IMR-90 (cell line): ENCODE data around the gene MICAL3. TPM values are rescaled to one million over a fixed set of nuclear protein-coding genes. Genes with fewer than 3 reads are reported as not detected.

Experiments used
- ATAC-seq: fragments of 200-7000 bp; cut with Tn5 transposase; 2 replicates; pipeline ENCODE4 v1.9.1; 2020; ENCODE audit warnings: low read depth, mild to moderate bottlenecking, moderate library complexity
- BruUV-seq: library from RNA; stranded (reverse); fragments of 400-500 nt; replicated peaks from 2 replicates; lab custom pipeline; 2021; lab: Mats Ljungman, UMichigan
- CTCF ChIA-PET: fragments of 300-600 bp; formaldehyde crosslinking; extraction: SDS; loops from one replicate; lab custom pipeline; 2021; ENCODE audit warnings: antibody characterized with exemption; lab: Yijun Ruan, JAX
- POLR2A ChIA-PET: fragments of 300-600 bp; sonication (Branson Sonifier 250); formaldehyde crosslinking; loops from one replicate; lab custom pipeline; 2022; ENCODE audit warnings: antibody characterized with exemption; ENCODE audit not compliant: unreplicated experiment; lab: Charles Lee
- DNase-seq: peaks from one replicate; pipeline ENCODE4 v3.0.0; 2013
- H2AFZ ChIP-seq: replicated peaks from 2 replicates; pipeline ENCODE3; 2013; ENCODE audit warnings: low read length, mild to moderate bottlenecking; ENCODE audit not compliant: poor library complexity
- H2AK5ac ChIP-seq: 2 replicates; pipeline ENCODE4 v1.6.1; 2013; ENCODE audit warnings: low read depth, low read length, inconsistent platforms
- H2AK9ac ChIP-seq: replicated peaks from 2 replicates; pipeline ENCODE3; 2013; ENCODE audit warnings: mild to moderate bottlenecking, low read depth, low read length, moderate library complexity; ENCODE audit not compliant: poor library complexity
- H2BK120ac ChIP-seq: 2 replicates; pipeline ENCODE4 v1.6.1; 2013; ENCODE audit warnings: low read depth, low read length, inconsistent platforms
- H2BK15ac ChIP-seq: 3 replicates; pipeline ENCODE4 v1.6.1; 2013; ENCODE audit warnings: low read depth, low read length, inconsistent platforms
- H2BK20ac ChIP-seq: 2 replicates; pipeline ENCODE4 v1.6.1; 2013; ENCODE audit warnings: low read depth, mild to moderate bottlenecking, inconsistent platforms, low read length, moderate library complexity
- H2BK5ac ChIP-seq: 2 replicates; pipeline ENCODE4 v1.6.1; 2013; ENCODE audit warnings: mild to moderate bottlenecking, low read depth, low read length, inconsistent platforms; ENCODE audit not compliant: poor library complexity, severe bottlenecking
- H3K14ac ChIP-seq: replicated peaks from 2 replicates; pipeline ENCODE4 v1.6.1; 2013; ENCODE audit warnings: low read depth, low read length, inconsistent platforms
- H3K18ac ChIP-seq: 2 replicates; pipeline ENCODE4 v1.6.1; 2013; ENCODE audit warnings: low read depth, low read length, control low read depth
- H3K23ac ChIP-seq: 2 replicates; pipeline ENCODE4 v1.6.1; 2013; ENCODE audit warnings: low read depth, low read length, inconsistent platforms
- H3K27ac ChIP-seq: 2 replicates; pipeline ENCODE4 v1.5.1; 2013; ENCODE audit warnings: mild to moderate bottlenecking, control low read depth, low read length; ENCODE audit not compliant: insufficient read depth
- H3K27me3 ChIP-seq: 2 replicates; pipeline ENCODE4 v1.6.1; 2013; ENCODE audit warnings: low read length; ENCODE audit not compliant: control insufficient read depth, insufficient read depth
- H3K36me3 ChIP-seq: 2 replicates; pipeline ENCODE4 v1.6.1; 2013; ENCODE audit warnings: low read length, mixed read lengths; ENCODE audit not compliant: control insufficient read depth, insufficient read depth
- H3K4ac ChIP-seq: 2 replicates; pipeline ENCODE4 v1.6.1; 2013; ENCODE audit warnings: low read depth, low read length, inconsistent platforms
- H3K4me1 ChIP-seq: 2 replicates; pipeline ENCODE4 v1.6.1; 2013; ENCODE audit warnings: low read length, mixed read lengths; ENCODE audit not compliant: control insufficient read depth, insufficient read depth
- H3K4me2 ChIP-seq: 2 replicates; pipeline ENCODE4 v1.6.1; 2013; ENCODE audit warnings: low read depth, mild to moderate bottlenecking, control low read depth, low read length, moderate library complexity
- H3K4me3 ChIP-seq: 2 replicates; pipeline ENCODE4 v1.5.1; 2013; ENCODE audit warnings: low read depth, mild to moderate bottlenecking, control low read depth, low read length, moderate library complexity; ENCODE audit not compliant: insufficient read depth
- H3K56ac ChIP-seq: 2 replicates; pipeline ENCODE4 v1.6.1; 2013; ENCODE audit warnings: low read length, inconsistent platforms; ENCODE audit not compliant: insufficient read depth; ENCODE audit errors: extremely low read depth
- H3K79me1 ChIP-seq, 2 experiments: 2 replicates each; pipeline ENCODE4 v1.6.1; 2013; ENCODE audit warnings: low read length in 2 of 2, inconsistent platforms in 1 of 2, low read depth in 1 of 2
- H3K9ac ChIP-seq: 2 replicates; pipeline ENCODE4 v1.6.1; 2013; ENCODE audit warnings: low read depth, low read length, control low read depth
- H3K9me1 ChIP-seq: 2 replicates; pipeline ENCODE4 v1.6.1; 2013; ENCODE audit warnings: low read length, inconsistent platforms; ENCODE audit not compliant: insufficient read depth
- H3K9me3 ChIP-seq: 2 replicates; pipeline ENCODE4 v1.6.1; 2013; ENCODE audit warnings: low read length; ENCODE audit not compliant: control insufficient read depth, insufficient read depth
- H4K20me1 ChIP-seq: 2 replicates; pipeline ENCODE4 v1.6.1; 2013; ENCODE audit warnings: low read length, inconsistent platforms; ENCODE audit not compliant: insufficient read depth
- H4K5ac ChIP-seq: 2 replicates; pipeline ENCODE4 v1.6.1; 2013; ENCODE audit warnings: mild to moderate bottlenecking, low read depth, low read length, control low read depth
- H4K8ac ChIP-seq, 2 experiments: 2 replicates each; pipeline ENCODE4 v1.6.1; 2013; ENCODE audit warnings: low read depth in 2 of 2, low read length in 2 of 2, control low read depth in 1 of 2, inconsistent platforms in 1 of 2
- H4K91ac ChIP-seq: 2 replicates; pipeline ENCODE4 v1.6.1; 2013; ENCODE audit warnings: low read depth, low read length, inconsistent platforms; ENCODE audit not compliant: insufficient read depth
- CEBPB ChIP-seq: IDR thresholded peaks from 2 replicates; pipeline ENCODE4 v1.6.1; 2012; ENCODE audit warnings: low read depth, low read length, improper control_type of control experiment
- MAZ ChIP-seq: IDR thresholded peaks from 2 replicates; pipeline ENCODE4 v1.6.1; 2012; ENCODE audit warnings: low read depth, mild to moderate bottlenecking, low read length, improper control_type of control experiment, moderate library complexity, borderline replicate concordance
- NFE2L2 ChIP-seq: fragments of 150-350 bp; IDR thresholded peaks from 2 replicates; pipeline ENCODE4 v1.6.1; 2016; ENCODE audit warnings: low read depth, mild to moderate bottlenecking, low read length
- SMC3 ChIP-seq: fragments of 150-350 bp; IDR thresholded peaks from 2 replicates; pipeline ENCODE4 v1.6.1; 2016; ENCODE audit warnings: low read depth, mild to moderate bottlenecking, antibody characterized with exemption, low read length, moderate library complexity
- WGBS, 2 experiments: methylation state at CpG; one replicate each; pipeline versions ENCODE4 v1.1.5 to v1.1.7; 2013; ENCODE audit warnings: missing lambda C conversion rate in 2 of 2; ENCODE audit not compliant: insufficient read length in 1 of 2; ENCODE audit errors: extremely low coverage in 2 of 2; 5-methylcytosine and 5-hydroxymethylcytosine counted together
- dilution Hi-C: fragments of 300-500 bp; cut with HindIII; formaldehyde crosslinking; loops from one replicate; pipeline ENCODE4 v1.14.3; 2018; ENCODE audit warnings: low sequenced_read_pairs; ENCODE audit not compliant: unreplicated experiment
- in situ Hi-C: fragments of 300-500 bp; cut with MboI; formaldehyde crosslinking; loops from 3 replicates; pipeline ENCODE4 v1.14.3; 2019; ENCODE audit warnings: low sequenced_read_pairs, inconsistent platforms, mixed read lengths
- intact Hi-C: fragments of 100-400 bp; cut with micrococcal nuclease; formaldehyde crosslinking; loops from 2 replicates; pipeline ENCODE4 v1.10.0; 2022
- polyA plus RNA-seq, 3 experiments: library from polyadenylated mRNA; depleted of rRNA; stranded (reverse); fragments of >200 nt; gene quantifications; 2 replicates each; pipeline ENCODE4 v1.2.3, GENCODE V29; 2012; ENCODE audit warnings: low replicate concordance in 1 of 3
- total RNA-seq: library from RNA; depleted of rRNA; stranded (reverse); fragments of >200 nt; gene quantifications from 2 replicates; pipeline ENCODE4 v1.2.3, GENCODE V29; 2012
- TF ChIP-seq, protein P1 (sequence below): fragments of 150-350 bp; IDR thresholded peaks from 2 replicates; pipeline ENCODE4 v1.6.1; 2016; ENCODE audit warnings: low read depth, mild to moderate bottlenecking, low read length, moderate library complexity, borderline replicate concordance
- TF ChIP-seq, protein P2 (sequence below): fragments of 150-350 bp; IDR thresholded peaks from 2 replicates; pipeline ENCODE4 v1.6.1; 2017; ENCODE audit warnings: mild to moderate bottlenecking, antibody characterized with exemption, low read length, low read depth

The MICAL3 gene
- total and polyA plus RNA-seq, 2 of the 4 experiments (the other 2 are of a cell fraction), result 17.6 to 26.8 TPM

- CTCF ChIA-PET, result no interaction called here
- Histone ChIP-seq H3K27ac (no peak overlapping the region), H4K8ac (no peak overlapping the region), H2AK9ac (no peak overlapping the region), H2AK5ac (no peak overlapping the region), H3K4me2 (no peak overlapping the region), H3K9me1 (no peaks in the 10 kb centered on the region), H3K79me1 (no peaks in the 10 kb centered on the region), H4K91ac (no peak overlapping the region), H3K14ac (no peak overlapping the region), H3K4ac (no peak overlapping the region), H3K27me3 (no peaks in the 10 kb centered on the region), H3K23ac (no peak overlapping the region), H3K56ac (no peak overlapping the region; the same call in 1 of the 2 replicates), H2BK120ac (no peak overlapping the region), H3K4me1 (no peaks in the 10 kb centered on the region), H2AFZ (no peak overlapping the region), H4K20me1 (no peaks in the 10 kb centered on the region; the same call in 1 of the 2 replicates), H3K4me3 (no peak overlapping the region), H3K36me3 (peaks cover 23% of the 10 kb centered on the region), H3K9ac (no peak overlapping the region), H4K5ac (no peak overlapping the region), H2BK5ac (no peak overlapping the region), H2BK15ac (no peak overlapping the region), H3K18ac (no peak overlapping the region), H3K9me3 (no peaks in the 10 kb centered on the region), H2BK20ac (no peak overlapping the region)
- in situ Hi-C loops, result loop anchor here (25.0 kb wide), 1 partner anchor 735 kb away; the partner anchor contains the start of gene IL17RA
- no TSS peak for BruUV-seq
- no peak for TF ChIP-seq NFE2L2
- no peak for TF ChIP-seq SMC3
- TF ChIP-seq MAZ, result no peak
- no peak for TF ChIP-seq CEBPB
- TF ChIP-seq, protein P1, sequence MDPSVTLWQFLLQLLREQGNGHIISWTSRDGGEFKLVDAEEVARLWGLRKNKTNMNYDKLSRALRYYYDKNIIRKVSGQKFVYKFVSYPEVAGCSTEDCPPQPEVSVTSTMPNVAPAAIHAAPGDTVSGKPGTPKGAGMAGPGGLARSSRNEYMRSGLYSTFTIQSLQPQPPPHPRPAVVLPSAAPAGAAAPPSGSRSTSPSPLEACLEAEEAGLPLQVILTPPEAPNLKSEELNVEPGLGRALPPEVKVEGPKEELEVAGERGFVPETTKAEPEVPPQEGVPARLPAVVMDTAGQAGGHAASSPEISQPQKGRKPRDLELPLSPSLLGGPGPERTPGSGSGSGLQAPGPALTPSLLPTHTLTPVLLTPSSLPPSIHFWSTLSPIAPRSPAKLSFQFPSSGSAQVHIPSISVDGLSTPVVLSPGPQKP, result no peak
- TF ChIP-seq, protein P2, sequence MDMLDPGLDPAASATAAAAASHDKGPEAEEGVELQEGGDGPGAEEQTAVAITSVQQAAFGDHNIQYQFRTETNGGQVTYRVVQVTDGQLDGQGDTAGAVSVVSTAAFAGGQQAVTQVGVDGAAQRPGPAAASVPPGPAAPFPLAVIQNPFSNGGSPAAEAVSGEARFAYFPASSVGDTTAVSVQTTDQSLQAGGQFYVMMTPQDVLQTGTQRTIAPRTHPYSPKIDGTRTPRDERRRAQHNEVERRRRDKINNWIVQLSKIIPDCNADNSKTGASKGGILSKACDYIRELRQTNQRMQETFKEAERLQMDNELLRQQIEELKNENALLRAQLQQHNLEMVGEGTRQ, result no peak
- intact Hi-C loops, result no loop called here
- POLR2A ChIA-PET, result no interaction called here
- dilution Hi-C loops, result no loop called here
- DNase-seq, result no peak
- 78% methylated on average over 6 of the region's 13 CpGs; no CpG with 5 or more reads in 1 of the 2 experiments for WGBS, 2 experiments
- ATAC-seq, result no peak
Measured at GRCh38 chr22:17822087-17822486, 202.3 kb downstream of the MICAL3 start.
